Nephron progenitor cell (in vitro differentiated cells): Measurements from ENCODE around the gene RAD51B.

Source experiments
- DNase-seq: peaks from one replicate; pipeline ENCODE4 v3.0.0; 2021
- H3K27ac Mint-ChIP-seq: 2 replicates; pipeline ENCODE4 v1.8.0; 2021; ENCODE audit warnings: mild to moderate bottlenecking, moderate library complexity, mixed read lengths
- H3K27me3 Mint-ChIP-seq: 2 replicates; pipeline ENCODE4 v1.8.0; 2021; ENCODE audit warnings: mild to moderate bottlenecking, low read depth, mixed read lengths; ENCODE audit not compliant: poor library complexity
- H3K36me3 Mint-ChIP-seq: 2 replicates; pipeline ENCODE4 v1.8.0; 2021; ENCODE audit warnings: low read depth, mixed read lengths
- H3K4me1 Mint-ChIP-seq: 2 replicates; pipeline ENCODE4 v1.8.0; 2021; ENCODE audit warnings: mixed read lengths
- H3K4me3 Mint-ChIP-seq: 2 replicates; pipeline ENCODE4 v1.8.0; 2021; ENCODE audit warnings: mild to moderate bottlenecking, moderate library complexity, mixed read lengths
- H3K9me3 Mint-ChIP-seq: 2 replicates; pipeline ENCODE4 v1.8.0; 2021; ENCODE audit warnings: mild to moderate bottlenecking, moderate library complexity, mixed read lengths
- TF ChIP-seq, protein P1 (sequence below): fragments of 200-600 bp; sonication (generic); IDR thresholded peaks from 2 replicates; pipeline ENCODE4 v1.5.0; 2021; ENCODE audit warnings: antibody characterized with exemption

Gene RAD51B

DNA sequence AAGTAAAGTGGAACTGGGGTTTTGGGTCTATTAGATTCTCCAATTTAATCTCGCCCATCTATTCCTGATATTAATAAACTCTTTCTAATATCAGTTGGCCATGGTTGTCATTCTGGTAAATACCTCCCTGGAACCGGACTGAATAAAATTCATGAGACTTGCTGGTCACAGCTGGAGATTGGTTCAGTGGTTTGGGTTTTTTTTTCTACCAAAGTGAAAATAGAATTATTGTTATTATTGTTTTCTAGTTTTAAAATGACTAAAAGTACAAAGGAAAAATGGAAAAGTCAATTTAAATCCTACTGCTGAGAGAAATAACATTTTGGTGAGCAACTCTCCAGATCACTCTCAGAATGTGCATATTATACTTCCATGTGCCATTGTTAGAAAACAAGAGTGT is 535.8 kb downstream of the RAD51B start:
- Mint-ChIP-seq H3K36me3 (peaks cover 19% of the 10 kb centered on the region), H3K9me3 (peaks cover 22% of the 10 kb centered on the region), H3K4me3 (no peak overlapping the region), H3K27me3 (peaks cover 5% of the 10 kb centered on the region), H3K4me1 (peaks cover 44% of the 10 kb centered on the region), H3K27ac (no peak overlapping the region)
- TF ChIP-seq, protein P1, sequence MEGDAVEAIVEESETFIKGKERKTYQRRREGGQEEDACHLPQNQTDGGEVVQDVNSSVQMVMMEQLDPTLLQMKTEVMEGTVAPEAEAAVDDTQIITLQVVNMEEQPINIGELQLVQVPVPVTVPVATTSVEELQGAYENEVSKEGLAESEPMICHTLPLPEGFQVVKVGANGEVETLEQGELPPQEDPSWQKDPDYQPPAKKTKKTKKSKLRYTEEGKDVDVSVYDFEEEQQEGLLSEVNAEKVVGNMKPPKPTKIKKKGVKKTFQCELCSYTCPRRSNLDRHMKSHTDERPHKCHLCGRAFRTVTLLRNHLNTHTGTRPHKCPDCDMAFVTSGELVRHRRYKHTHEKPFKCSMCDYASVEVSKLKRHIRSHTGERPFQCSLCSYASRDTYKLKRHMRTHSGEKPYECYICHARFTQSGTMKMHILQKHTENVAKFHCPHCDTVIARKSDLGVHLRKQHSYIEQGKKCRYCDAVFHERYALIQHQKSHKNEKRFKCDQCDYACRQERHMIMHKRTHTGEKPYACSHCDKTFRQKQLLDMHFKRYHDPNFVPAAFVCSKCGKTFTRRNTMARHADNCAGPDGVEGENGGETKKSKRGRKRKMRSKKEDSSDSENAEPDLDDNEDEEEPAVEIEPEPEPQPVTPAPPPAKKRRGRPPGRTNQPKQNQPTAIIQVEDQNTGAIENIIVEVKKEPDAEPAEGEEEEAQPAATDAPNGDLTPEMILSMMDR: no peak
- DNase-seq: no peak

DNA sequence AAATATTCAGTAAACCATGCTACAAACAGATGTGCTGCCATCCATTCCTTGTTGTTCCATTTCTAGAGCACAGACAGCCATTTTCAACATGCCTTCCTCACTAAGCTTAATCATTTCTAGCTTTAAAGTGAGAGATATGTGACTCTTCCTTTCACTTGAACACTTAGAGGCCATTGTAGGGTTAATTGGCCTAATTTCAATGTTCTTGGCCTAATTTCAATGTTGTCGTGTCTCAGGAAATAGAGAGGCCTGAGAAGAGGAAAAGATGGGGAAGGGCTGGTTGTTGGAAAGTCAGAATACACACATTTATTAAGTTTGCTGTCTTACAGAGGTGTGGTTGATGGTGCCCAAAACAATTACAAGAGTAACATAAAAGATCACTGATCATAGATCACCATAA is 538.2 kb downstream of the RAD51B start:
- Mint-ChIP-seq H3K27me3 (peaks cover 5% of the 10 kb centered on the region), H3K36me3 (peaks cover 11% of the 10 kb centered on the region), H3K4me1 (peaks cover 56% of the 10 kb centered on the region), H3K4me3 (no peak overlapping the region), H3K27ac (no peak overlapping the region), H3K9me3 (peaks cover 19% of the 10 kb centered on the region)
- no peak for DNase-seq
- TF ChIP-seq, protein P1: no peak

DNA sequence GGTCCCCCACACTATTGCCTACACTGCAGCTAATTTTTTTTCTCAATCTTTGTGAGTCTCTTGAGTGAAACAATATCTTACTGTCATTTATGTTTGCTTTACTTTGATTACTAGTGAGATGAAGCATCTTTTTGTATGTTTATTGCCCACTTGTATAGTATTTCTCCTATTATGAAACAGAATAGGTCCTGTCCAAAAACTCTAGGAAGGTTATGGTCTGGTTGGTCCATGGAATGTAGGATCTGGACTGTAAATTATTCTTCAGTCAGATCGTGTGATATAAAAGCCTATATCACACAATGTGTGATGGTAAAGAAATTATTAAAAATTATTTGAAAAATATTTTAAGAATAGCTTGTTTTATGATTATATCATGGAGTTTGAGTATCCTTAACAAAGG is 538.9 kb downstream of the RAD51B start:
- TF ChIP-seq, protein P1: no peak
- H3K9me3 Mint-ChIP-seq: peaks cover 19% of the 10 kb centered on the region
- H3K27me3 Mint-ChIP-seq: peaks cover 5% of the 10 kb centered on the region
- peaks cover 11% of the 10 kb centered on the region for H3K36me3 Mint-ChIP-seq
- H3K27ac Mint-ChIP-seq: no peak overlapping the region
- no peak overlapping the region for H3K4me3 Mint-ChIP-seq
- DNase-seq: no peak
- peaks cover 56% of the 10 kb centered on the region for H3K4me1 Mint-ChIP-seq

DNA sequence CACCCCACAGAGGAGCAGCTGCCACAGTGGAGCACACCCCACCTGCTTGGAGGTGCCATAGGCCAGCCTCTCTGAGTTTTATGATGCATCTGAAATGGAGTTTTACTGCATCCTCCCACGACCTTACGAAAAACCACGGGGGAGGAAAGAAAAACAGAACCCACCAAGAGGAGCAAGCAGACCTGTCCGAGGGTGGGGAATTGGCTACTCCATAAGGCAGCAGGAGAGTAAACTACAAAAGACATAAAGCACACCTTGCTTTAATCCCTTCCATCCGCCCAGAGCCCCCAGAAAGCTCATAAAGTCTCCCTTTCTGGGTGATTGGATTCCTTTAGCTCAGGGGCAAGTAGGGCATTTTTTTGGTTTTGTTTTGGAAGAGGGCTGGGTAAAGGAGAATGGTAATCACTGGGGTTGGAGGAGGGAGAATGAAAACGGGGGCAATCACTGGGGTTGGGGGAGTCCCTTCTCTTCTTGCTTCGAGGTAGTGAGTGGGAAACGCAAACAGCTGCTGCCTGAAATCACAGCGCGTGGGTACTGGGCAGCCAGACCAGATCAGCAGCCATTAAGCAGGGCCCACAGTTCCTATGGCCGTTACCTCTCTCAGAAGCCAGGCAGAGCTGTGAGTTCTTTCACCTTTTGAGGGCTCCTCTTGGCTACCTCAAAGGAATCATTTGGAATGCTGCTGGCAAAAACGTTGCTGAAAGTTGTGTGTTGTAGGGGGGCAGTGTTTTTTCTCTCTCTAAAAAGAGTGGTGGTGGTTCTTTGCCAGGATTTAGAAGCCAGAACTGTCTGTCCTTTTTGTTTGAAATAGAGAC is 539.6 kb downstream of the RAD51B start:
- Mint-ChIP-seq H3K27ac (peak overlapping the region; percentile 94), H3K4me1 (peaks cover 63% of the 10 kb centered on the region)

DNA sequence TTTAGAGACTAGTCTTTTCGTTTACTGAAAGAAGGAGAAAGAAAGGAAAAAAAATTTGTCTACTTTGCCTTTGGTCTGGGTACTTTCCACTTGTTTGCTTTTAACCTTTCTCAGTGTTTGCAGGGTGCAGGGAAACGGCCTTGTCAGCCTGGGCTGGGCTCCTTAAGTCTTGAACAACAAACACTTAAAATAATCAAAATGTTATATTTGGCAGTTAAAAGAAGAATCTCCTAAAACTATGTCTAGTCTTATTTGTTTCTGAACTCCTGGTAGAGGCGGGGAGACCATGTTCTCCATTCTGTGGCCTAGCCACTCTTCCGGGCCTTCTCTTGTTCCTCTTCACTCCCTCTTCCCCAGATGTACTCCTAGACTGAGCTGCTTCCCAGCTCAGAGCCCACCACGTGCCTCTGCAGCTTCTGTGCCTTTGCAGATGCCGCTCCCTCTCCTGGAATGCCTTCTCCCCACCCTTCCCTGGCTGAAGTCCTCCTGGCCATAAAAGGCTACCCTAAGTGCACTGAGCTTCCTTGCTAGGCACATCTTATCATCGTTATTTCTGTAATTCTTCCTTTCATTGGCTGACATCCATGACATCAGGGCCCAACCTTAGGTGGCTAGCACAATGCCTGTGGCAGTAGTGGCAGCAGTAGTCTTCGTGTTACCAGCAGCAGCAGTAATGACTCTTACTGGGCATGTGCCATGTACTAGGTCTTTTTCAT is 540.4 kb downstream of the RAD51B start:
- peak overlapping the region; percentile 94 for H3K27ac Mint-ChIP-seq
- peak overlapping the region; percentile 8 for H3K4me3 Mint-ChIP-seq
- DNase-seq: no peak

More for the DNA sequence above, 539.6 kb downstream of the RAD51B start:
- peaks cover 5% of the 10 kb centered on the region for H3K27me3 Mint-ChIP-seq
- no peak for DNase-seq
- H3K36me3 Mint-ChIP-seq: peaks cover 11% of the 10 kb centered on the region
- peaks cover 19% of the 10 kb centered on the region for H3K9me3 Mint-ChIP-seq
- TF ChIP-seq, protein P1: no peak
- no peak overlapping the region for H3K4me3 Mint-ChIP-seq

More for the DNA sequence above, 540.4 kb downstream of the RAD51B start:
- Mint-ChIP-seq H3K27me3 (peaks cover 5% of the 10 kb centered on the region), H3K4me1 (peaks cover 71% of the 10 kb centered on the region), H3K36me3 (peaks cover 11% of the 10 kb centered on the region), H3K9me3 (peaks cover 19% of the 10 kb centered on the region)
- TF ChIP-seq, protein P1: no peak
